ENCODE measurements around the gene E2F1.

E2F1 gene, protein sequence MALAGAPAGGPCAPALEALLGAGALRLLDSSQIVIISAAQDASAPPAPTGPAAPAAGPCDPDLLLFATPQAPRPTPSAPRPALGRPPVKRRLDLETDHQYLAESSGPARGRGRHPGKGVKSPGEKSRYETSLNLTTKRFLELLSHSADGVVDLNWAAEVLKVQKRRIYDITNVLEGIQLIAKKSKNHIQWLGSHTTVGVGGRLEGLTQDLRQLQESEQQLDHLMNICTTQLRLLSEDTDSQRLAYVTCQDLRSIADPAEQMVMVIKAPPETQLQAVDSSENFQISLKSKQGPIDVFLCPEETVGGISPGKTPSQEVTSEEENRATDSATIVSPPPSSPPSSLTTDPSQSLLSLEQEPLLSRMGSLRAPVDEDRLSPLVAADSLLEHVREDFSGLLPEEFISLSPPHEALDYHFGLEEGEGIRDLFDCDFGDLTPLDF

DNA sequence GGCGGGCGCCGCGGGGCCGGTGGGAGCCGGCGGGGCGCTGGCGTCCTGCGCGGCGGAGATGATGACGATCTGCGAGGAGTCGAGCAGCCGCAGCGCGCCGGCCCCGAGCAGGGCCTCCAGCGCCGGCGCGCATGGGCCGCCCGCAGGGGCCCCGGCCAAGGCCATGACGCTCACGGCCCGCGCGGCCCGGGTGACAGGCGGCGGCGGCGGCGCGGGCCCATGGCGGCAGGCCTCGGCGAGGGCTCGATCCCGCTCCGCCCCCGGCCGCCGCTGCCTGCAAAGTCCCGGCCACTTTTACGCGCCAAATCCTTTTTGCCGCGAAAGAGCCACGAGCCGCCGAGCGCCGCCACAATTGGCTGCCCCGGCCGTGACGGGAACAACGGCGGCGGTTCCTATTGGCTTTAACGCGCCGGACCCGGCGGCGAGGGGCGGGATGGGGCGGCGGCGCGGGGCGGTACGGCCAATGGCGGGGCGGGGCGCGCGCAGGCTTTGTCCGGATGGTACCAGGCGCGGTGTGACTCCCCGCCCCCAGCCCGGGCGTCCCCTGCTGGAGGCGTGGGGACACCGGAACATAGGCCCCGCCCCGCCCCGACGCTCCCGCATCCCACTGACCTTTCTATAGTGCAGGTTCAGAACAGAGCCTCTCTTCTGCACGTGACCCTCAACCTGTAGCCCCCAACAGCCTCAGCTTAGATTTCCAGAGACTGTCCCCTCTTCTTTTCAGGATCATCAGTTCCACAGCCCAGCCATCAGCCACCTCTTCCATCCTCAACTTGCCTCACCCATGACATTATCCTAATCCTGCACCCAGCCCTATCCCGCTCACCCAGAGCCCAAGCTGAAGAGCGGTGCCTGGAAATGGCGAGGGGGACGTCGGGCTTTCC lies at the start of gene E2F1:
E2F1 (minus strand) TSS at position 286 of the 884 bp plus-strand sequence; CDS start at position 165, 121 bp downstream.
- peak; percentile 88 to 99 for DNase-seq

DNA sequence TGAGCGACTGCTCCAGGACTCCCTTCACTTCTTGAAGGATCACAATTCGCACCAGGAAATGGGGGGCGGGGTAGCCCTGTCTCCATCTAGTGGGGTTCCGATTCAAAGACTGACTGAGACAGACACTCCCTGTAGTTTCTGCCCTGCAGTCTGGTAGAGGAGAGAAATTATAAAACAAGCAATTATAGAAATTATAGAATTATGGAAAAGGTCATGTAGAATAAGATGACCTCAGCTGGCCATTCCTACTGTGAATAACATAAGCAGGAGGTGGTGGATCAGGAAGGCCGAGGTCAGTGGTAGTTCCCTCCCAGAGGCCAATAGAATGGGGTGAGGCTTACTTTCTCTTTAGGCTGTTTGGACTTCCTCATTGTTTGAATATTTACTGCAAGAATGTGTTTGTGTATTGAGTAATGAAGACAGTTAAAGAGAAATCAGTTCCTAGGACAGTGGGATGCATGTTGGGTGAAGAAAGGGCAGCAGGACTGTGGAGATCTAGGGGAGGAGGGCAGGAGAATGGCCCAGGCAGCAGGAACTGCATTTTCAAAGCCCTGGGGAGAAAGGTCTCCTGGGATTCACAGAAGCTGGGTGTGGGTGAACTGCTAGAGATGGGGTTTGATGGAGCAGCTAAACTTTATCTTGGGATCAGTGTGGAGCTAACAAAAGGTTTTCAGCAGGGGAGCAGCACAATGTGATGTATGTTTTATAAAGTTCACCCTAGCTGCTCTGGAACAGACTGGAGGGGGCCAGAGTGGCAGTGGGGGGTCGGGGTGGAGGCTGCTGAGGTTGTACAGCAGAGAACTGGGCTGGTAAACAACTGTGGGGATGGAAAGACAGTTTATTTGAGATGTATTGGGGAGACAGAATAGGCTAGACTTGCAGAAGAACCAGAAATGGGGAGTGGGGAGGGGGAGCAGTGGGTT lies 47.7 kb upstream of the E2F1 start:
- peak; percentile 20 to 66 for DNase-seq

DNA sequence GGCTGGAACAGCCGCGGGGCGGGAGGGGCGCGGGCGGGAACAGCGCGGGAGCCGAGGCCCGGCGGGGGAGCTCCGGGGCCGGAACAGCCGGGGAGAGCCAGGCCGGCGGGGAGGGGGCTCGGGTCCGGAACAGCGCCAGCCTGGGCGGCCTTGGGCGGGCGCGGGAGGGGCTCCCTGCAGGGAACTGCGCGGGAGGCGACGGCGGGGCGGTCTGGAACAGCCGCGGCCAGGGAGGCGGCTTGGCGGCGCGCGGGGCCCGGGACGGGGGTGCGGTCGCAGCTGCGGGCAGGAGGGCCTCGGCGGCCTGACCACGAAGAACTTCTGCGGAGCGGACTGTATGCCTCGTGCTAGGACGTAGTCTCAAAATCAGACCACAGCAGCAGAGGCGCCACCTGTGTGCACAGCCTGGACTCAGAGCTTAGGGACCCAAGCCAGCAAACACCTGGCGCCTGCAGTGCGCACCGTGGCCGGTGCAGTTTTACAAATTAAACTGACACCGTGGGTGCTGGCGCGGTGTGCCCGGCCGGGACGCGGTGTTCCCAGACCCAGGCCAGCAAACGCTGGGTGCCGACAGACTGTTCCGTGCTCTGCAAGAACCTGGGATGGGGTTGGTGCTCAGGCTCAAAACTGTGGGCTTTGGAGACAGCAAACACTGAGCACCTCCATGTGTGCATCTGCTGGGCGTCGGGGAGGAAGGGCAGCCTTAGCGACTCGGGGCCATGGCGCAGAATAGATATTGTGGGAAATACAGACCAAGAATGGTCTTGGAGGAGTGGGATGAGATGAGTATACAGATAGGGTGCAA lies 46.2 kb upstream of the E2F1 start:
- DNase-seq, result peak; percentile 80 to 98

DNA sequence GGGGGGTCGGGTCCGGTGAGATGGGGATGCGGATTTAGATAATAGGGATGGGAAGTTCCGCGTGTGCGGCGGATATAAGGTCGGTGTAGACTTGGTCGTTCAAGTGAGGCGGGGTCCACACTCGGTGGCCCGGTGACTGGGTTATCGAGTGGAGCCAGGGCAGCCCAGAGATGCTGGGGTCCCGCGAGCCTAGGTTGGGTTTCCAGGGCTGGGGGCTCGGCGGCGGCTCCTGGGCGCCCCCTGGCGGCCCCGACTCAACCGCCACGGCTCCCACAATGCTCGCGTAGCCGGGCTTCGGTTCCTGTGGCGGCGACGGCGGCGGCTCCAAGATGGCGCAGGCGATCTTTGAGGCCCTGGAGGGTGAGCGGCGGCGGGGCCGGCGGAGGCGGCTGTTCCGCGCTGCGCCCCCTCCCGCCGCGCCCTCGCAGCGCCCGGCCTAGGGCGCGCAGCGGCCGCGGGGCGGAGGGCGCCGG lies 45.5 kb upstream of the E2F1 start, which contains the start of gene ZNF341:
ZNF341 (plus strand) TSS at position 304 of the 473 bp plus-strand sequence; CDS start at position 330, 26 bp downstream.
- DNase-seq, result peak; percentile 82 to 98

DNA sequence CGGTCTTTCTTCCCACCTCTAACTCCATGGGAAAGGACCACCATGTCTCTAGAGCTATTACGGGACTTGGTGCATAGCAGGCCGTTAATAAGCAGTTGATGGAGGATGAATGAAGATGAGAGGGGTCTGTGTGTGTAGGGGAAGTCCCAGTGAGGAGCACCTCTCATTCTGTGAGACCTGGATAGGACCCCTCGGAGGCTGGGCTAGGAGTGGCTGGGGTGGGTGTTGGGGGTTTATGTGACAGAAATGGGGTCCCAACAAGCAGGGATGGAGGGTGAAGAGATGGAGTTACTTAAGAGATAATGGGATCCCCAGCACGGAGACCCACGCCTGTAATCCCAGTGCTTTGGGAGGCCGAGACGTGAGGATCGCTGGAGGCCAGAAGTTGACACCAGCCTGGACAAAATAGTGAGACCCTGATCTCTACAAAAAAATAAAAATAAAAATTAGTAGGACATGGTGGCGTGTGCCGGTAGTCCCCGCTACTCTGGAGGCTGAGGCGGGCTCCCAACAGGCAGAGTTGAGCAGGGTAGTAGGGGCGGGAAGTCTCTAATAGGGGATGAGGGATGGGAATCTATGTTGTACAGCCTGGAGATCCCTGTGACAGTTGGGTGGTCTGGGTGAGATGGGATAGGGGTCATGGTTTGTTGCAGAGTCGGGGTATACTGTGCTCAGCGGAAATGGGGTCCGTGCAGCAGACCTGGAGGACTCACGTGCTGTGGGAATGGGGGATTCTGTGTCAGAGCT lies 44.9 kb upstream of the E2F1 start:
- no peak for DNase-seq

DNA sequence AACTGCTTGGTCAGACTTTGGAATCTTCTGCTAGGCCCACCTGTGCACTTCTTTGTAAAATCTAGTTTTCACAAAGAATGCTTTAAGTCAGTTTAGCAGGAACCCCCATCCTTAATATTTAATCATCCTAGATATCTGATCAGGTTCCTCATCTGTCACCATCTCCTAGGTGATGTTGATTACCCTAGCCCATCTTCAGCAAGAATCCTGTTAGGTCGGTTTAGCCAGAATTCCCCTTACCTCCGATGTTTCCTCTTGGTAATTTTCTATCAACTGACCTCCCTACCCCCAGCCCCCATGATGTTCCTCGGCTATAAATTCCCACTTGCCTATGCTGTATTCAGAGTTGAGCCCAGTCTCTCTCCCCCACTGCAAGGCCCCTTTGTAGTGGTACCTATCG lies 42.9 kb upstream of the E2F1 start:
- DNase-seq, result no peak

DNA sequence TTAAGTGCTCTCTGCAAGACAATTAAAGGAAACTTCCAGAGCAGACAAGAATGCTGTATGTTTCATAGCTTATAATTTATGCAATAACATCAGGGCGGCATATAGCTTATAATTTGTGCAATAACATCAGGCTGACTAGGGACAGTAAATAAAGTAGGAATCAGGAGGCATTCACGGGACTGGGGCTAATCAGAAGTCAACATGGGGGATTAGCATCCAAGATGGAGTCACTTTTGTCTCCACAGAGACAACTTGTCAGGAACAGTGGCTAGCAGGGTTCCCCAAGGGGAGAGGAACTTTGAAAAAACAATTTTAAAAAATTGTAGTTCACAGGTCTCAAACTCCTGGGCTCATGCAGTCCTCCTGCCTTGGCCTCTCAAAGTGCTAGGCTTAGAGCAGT lies 42.3 kb upstream of the E2F1 start:
- DNase-seq, result no peak

DNA sequence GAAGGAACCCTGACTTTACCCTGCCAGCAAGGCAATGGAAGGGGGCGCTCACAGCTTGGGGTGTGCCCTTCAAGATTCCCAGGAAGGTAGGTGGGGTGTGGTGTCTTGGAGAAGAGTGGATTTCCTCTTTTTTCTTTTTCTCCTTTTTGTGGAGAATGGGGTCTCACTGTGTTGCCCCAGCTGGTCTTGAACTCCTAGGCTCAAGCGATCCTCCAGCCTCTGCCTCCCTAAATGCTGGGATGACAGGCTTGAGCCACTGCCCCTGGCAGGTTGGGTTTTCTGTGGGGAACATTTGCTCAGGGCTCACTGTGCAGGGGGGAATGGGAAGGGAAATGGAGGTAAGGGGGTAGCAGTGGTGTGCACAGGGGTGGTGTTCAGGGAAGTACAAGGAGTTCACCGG lies 41.6 kb upstream of the E2F1 start:
- DNase-seq, result no peak

DNA sequence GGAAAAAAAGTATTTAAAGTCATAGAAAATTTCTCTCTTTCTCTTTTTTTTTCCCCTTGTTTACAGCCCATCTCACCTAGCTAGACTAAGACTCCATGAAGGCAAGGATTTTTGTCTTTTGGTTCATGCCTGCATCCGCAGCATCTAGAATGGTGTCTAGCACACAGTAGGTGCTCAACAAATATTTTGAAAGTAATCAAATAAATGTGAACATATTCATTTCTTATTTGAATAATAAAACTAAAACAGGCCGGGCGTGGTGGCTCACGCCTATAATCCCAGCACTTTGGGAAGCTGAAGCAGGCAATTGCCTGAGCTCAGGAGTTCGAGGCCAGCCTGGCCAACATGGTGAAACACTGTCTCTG lies 40.9 kb upstream of the E2F1 start:
- DNase-seq, result no peak

DNA sequence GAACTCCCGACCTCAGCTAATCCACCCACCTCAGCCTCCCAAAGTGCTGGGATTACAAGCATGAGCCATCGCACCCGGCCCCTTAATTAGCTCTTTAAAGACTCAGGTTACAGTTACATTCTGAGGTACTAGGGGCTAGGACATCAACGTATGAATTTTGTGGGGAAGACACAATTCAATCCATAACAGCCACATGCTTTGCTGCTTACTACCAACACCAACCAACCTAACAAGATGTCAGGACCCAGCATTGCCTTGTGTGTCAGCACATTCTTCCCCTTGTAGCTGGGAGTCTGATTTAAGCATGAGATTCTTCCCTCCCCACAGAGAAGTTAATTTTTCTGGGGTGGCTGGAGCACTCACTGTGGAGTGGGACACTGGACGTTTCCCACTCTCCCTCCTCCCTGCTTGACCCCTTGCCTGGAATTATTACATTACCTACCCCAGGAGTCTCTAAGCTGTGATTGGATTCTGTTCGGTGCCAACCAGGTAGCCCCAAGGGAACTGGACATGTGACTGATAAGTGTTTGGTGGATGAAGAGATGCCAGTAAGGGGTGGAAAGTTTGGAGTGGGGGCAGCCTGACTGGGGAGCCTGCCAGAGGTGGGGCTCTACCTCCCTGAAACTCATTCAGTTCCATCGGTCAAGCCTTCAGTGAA lies 39.6 kb upstream of the E2F1 start:
- no peak for DNase-seq

DNA sequence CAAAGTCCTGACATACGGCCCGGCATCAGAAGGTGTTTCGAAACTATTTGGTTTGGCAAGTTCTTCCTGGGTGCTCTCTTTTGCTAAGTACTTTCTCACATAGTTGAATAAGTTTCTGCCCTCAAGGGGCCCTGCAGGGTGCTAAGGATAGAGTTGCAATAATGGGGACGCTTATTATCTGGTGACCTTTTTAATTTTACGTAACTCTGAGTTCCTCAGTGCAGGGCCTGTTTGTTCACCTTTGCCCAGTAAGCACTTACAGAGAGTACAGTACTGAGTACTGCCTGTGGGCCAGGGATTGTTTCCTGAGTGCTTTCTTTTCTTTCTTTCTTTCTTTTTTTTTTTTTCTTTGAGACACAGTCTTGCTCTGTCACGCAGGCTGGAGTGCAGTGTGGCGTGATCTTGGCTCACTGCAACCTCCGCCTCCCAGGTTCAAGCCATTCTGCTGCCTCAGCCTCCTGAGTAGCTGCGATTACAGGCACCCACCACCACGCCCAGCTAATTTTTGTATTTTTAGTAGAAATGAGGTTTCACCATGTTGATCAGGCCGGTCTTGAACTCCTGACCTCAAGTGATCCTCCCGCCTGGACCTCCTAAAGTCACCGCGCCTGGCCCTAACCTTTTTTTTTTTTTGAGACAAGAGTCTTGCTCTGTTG lies 38.4 kb upstream of the E2F1 start:
- DNase-seq, result no peak

DNA sequence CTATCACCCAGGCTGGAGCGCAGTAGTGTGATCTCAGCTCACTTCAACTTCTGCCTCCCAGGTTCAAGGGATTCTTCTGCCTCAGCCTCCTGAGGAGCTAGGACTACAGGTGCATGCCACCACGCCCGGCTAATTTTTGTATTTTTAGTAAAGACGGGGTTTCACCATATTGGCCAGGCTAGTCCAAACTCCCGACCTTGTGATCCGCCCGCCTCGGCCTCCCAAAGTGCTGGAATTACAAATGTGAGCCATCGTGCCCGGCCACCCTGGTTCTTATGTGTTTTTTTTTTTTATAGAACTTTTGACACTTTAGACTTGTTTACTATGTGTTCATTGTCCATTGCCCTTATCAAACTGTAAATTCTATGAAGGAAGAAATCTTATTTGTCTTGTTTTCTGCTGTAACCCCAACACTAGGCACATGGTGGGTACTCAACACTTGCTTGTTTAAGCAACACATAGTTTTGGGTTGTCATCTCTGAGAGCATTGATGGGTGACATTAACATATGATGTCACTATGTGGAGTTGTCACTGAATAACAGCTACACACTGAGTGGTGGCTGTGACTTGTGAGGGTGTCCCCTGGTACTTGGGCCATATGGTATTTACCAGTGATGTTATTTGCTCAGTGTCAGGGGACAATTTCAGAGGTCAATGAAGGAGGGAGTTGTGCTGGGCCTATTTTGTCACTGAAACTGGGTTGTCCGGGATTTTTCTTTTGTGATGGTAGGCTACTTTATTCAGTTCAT lies 35.4 kb upstream of the E2F1 start:
- no peak for DNase-seq

DNA sequence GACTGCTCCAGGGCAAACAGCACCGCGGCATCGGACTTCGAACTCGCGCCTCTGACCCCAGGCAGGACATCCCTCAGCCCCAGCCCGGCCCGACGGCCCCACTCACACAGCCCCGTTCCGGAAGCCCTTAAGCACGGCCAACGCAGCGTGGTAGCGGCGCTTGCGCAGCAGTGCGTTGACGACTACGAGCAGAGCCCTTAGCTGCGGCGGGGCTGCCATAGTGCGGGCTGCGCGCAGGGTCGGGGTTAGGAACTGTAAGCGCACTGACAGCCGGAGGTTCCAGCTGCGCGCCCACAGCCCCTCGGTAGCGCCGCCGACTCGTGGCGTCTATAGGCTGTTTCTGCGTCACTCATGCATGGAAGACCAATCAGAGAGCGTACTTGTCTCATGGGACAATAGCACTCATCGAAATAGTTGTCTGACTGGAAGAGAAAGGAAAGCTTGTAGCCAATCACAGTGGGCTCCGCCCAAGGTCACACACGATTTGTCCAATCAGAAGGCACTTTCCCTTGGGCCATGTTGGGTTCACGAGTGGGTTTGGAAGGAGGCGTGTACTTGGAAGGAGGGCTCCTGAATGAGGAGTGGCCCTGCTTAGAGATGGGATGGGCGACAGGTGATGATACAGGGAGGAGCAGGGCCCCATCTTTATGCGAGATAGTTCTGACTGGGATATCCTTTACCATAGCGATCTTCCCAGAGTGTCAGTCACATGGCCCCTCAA lies 34.0 kb upstream of the E2F1 start, which contains the start of gene PXMP4:
PXMP4 (minus strand) TSS at position 322 of the 721 bp plus-strand sequence; CDS start at position 219, 103 bp downstream.
- DNase-seq, result peak; percentile 99 to 100

DNA sequence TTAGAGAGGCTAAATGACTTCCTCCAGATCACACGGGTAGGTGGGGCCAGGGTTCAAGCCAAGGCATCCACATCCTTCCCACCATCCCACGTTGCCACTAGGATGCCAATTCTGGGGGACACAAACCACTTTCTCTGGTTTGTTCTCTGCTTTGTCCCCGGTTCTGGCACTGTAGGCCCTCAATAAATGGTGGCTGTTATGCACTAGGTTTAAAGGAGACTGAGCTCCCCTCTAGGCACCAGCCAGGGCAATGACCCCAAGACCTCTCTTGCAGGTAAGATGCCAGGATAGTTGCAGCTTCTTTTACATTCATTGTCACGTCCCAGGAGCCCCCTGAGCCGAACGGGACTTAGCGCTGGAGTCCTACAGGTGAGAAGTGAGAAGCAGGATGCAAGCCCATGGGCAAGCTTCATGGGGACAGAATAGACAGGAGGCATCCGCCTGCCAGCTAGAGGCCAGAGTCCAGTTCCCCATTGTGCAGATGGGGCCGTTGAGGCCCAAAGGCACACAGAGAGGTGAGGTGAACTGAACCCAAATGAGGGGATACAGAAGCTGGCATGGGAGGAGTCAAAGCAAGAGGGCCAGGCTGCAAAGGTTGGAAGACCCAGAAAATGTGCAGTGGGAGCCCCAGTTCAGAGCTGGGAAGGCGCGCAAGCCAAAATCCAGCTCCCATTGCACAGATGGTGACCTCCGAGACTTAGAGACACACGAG lies 33.2 kb upstream of the E2F1 start:
- DNase-seq, result peak in 1 of 2 experiments; percentile 28

DNA sequence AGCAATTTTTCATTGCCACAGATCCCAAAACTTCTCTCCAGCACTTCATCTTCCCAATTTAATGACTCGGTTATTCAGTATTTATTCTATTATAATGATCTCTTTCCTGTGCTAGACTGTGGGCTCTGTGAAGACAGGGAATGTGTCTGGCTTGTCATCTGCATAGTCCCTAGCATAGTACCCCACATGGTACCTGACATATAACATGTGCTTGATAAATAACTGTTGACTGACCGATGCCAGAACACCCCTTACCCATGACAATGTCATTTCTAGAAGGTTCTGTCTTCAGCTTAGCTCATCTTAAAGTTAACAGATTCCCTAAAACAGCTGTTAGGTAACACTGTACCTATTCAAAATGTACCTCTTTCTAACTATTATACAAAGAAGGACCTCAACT lies 30.3 kb upstream of the E2F1 start:
- no peak for DNase-seq

DNA sequence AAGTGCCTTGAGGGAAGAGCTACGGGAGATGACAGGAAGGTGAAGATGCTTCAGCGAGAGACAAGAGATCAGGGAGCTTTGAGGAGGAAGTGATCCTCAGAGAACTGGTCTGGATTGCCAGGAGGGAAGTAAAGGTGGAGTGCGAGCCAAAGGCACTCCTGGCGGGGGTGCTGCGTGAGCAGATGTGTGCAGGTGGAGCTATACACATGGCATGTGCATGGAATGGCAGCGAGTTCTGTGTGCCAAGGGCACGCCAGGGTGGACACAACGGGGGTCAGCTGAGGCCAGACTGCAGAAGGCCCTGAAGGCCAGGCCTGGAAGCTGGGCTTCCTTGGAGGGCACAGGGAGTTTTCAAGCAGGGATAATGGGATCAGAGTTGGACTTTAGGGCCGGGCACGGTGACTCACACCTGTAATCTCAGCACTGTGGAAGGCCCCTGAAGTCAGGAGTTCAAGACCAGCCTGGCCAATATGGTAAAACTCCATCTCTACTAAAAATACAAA lies 27.7 kb upstream of the E2F1 start:
- DNase-seq, result no peak

DNA sequence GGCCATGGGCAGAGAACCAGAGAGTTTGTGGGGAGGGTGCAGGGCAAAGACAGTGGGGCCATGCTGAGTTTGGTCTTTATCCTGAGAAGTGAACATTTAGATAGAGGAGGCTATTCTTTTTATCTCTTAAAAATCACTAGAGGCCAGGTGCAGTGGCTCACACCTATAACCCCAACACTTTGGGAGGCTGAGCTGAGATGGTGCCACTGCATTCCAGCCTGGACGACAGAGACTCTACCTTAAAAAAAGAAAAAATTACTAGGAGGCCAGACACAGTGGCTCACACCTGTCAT lies 25.2 kb upstream of the E2F1 start:
- DNase-seq, result no peak

Measured in NCI-H526 (cell line).